OCI-LY1 (cell line): ENCODE data around the gene STAC3.

ENCODE experiments used
- CTCF ChIP-seq: fragments of 200-600 bp; sonication (generic), shearing (Covaris generic); IDR thresholded peaks from 2 replicates; pipeline ENCODE4 v1.5.1; 2017; ENCODE audit warnings: mild to moderate bottlenecking, antibody characterized with exemption, low read length, moderate library complexity, mixed read lengths
- EZH2 ChIP-seq: fragments of 200-600 bp; sonication (generic), shearing (Covaris generic); IDR thresholded peaks from 2 replicates; pipeline ENCODE4 v1.8.0; 2017; ENCODE audit warnings: borderline replicate concordance, mixed run types, mild to moderate bottlenecking, antibody characterized with exemption, low read length, moderate library complexity, mixed read lengths

- no peak for TF ChIP-seq CTCF
- TF ChIP-seq EZH2, result no peak
Measured at GRCh38 chr12:57213763-57214397, 37.1 kb downstream of the STAC3 start.
